DND-41 (cell line): Measurements from ENCODE around the gene PDE4D.

Source experiments
- EZH2 ChIP-seq: IDR thresholded peaks from 3 replicates; pipeline ENCODE4 v1.6.1; 2012; ENCODE audit warnings: borderline replicate concordance, low read depth, mild to moderate bottlenecking, moderate library complexity, low read length, inconsistent platforms; ENCODE audit not compliant: severe bottlenecking
- TF ChIP-seq, protein P1 (sequence below): IDR thresholded peaks from 2 replicates; pipeline ENCODE4 v1.5.1; 2012; ENCODE audit warnings: borderline replicate concordance, low read length, moderate library complexity, mild to moderate bottlenecking; ENCODE audit not compliant: poor library complexity, severe bottlenecking; ENCODE audit errors: extremely low read depth

DNA sequence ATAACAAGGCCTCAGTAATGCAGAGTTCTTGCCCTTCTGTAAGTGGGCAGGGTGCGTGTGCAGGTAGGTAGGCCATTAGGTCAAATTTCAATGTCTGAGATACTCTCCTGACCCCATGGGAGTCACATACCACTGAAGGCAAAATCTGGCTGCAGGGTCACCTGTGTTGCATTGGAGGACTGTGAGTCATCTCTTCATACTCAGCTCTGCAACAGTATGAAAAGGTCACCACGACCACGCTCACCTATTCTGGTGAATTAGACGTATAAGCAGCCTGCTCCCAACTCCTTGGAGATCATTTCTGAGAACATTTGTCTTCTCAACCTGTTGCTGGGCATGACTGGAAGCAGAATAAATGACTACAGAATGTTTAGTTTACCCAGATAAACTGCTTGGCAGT, 599.8 kb downstream of the PDE4D start:
- no peak for TF ChIP-seq EZH2
- TF ChIP-seq, protein P1, sequence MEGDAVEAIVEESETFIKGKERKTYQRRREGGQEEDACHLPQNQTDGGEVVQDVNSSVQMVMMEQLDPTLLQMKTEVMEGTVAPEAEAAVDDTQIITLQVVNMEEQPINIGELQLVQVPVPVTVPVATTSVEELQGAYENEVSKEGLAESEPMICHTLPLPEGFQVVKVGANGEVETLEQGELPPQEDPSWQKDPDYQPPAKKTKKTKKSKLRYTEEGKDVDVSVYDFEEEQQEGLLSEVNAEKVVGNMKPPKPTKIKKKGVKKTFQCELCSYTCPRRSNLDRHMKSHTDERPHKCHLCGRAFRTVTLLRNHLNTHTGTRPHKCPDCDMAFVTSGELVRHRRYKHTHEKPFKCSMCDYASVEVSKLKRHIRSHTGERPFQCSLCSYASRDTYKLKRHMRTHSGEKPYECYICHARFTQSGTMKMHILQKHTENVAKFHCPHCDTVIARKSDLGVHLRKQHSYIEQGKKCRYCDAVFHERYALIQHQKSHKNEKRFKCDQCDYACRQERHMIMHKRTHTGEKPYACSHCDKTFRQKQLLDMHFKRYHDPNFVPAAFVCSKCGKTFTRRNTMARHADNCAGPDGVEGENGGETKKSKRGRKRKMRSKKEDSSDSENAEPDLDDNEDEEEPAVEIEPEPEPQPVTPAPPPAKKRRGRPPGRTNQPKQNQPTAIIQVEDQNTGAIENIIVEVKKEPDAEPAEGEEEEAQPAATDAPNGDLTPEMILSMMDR: no peak
